Adrenal gland (tissue), 5 donors: ENCODE results near the gene CDC42.

Experiments
- CTCF ChIP-seq, 6 experiments: fragments of 450-650 bp in 4 of 6; fragments of 200-600 bp in 2 of 6; sonication (generic) in 1 of 6; IDR thresholded peaks; 1 replicate in 5 of 6; 2 replicates in 1 of 6; pipeline versions ENCODE4 v1.5.1 to v1.8.0; 2016 to 2021; ENCODE audit warnings: antibody characterized with exemption in 6 of 6, mild to moderate bottlenecking in 2 of 6, moderate library complexity in 1 of 6
- POLR2A ChIP-seq, 2 donors: fragments of 450-650 bp; IDR thresholded peaks; one replicate each; pipeline ENCODE4 v1.6.1; 2017; ENCODE audit warnings: antibody characterized with exemption in 2 of 2, mild to moderate bottlenecking in 2 of 2, moderate library complexity in 1 of 2
- donor health status: DM: no; HTN: no; CAD: no.

DNA sequence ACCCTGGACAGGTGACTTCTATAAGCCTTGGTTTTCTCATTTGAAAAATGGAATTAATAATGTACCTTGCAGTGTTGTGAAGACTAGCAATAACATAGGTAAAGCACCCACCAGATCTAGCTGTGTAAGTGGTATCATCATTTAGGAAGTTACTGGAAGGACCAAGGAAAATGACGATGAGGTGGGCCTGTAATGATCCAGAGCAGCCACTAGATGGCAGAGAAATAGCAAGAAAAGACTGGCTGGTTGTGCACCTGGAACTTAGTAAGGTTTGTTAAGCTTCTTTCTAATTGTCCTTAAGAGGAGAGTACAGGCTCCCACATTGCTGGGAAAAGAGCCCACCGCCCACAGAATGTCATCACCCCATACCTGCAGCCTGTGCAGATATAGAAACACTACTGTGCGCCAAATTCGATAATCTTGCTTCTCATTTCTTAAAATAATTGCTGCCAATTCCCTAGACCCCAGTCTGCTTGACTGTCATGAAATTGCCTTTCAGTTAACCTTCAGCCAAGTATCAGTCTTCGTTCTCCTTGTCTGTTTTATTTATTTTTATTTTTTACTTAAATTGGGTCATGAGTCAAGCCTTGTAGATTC lies 53.2 kb downstream of the CDC42 start:
- TF ChIP-seq CTCF (IDR thresholded peaks at IDR 0.05) (peak; percentile 53 to 90 (median 84)), POLR2A (IDR thresholded peaks at IDR 0.05) (no peak)
